CD4-positive, alpha-beta T cell (primary cell): ENCODE results near the gene PLPPR3. TPM values are rescaled to one million over a fixed set of nuclear protein-coding genes. Genes with fewer than 3 reads are reported as not detected.
A peak's percentile ranks its signal among the peaks of the same experiment; 100 is the strongest.

Experiments used
- ATAC-seq: fragments of 200-7000 bp; cut with Tn5 transposase; one replicate; pipeline ENCODE4 v1.10.0; 2022; ENCODE audit warnings: mild to moderate bottlenecking; ENCODE audit not compliant: poor library complexity
- CTCF ChIA-PET: fragments of 350-600 bp; sonication (Branson Sonifier 250); formaldehyde crosslinking; loops from one replicate; lab custom pipeline; 2021; ENCODE audit warnings: antibody characterized with exemption, inconsistent platforms; lab: Charles Lee
- POLR2A ChIA-PET: fragments of 350-600 bp; sonication (Branson Sonifier 250); formaldehyde crosslinking; loops from one replicate; lab custom pipeline; 2021; ENCODE audit warnings: antibody characterized with exemption, inconsistent platforms; lab: Charles Lee
- DNase-seq, 14 experiments: peaks; one replicate each; pipeline ENCODE4 v3.0.0-alpha.2; 2013 to 2020; ENCODE audit warnings: mixed read lengths in 2 of 14
- H3K27ac ChIP-seq, 2 donors: one replicate each; pipeline versions ENCODE4 v1.5.1 to v1.7.0; 2013; ENCODE audit warnings: low read length in 2 of 2, low read depth in 1 of 2, mild to moderate bottlenecking in 1 of 2
- H3K27me3 ChIP-seq, 2 experiments: 1 replicate in 1 of 2; 2 replicates in 1 of 2; pipeline versions ENCODE4 v1.6.1 to v1.7.0; 2013; ENCODE audit warnings: low read length in 2 of 2, control low read depth in 1 of 2, mild to moderate bottlenecking in 1 of 2, moderate library complexity in 1 of 2; ENCODE audit not compliant: insufficient read depth in 2 of 2, control insufficient read depth in 1 of 2
- H3K36me3 ChIP-seq: one replicate; pipeline ENCODE4 v1.6.1; 2013; ENCODE audit warnings: low read length, control low read depth; ENCODE audit not compliant: insufficient read depth
- H3K4me1 ChIP-seq: one replicate; pipeline ENCODE4 v1.6.1; 2013; ENCODE audit warnings: low read length, control low read depth; ENCODE audit not compliant: insufficient read depth
- H3K4me3 ChIP-seq: one replicate; pipeline ENCODE4 v1.5.1; 2013; ENCODE audit warnings: mild to moderate bottlenecking, low read length, moderate library complexity
- H3K9me3 ChIP-seq, 2 experiments: 1 replicate in 1 of 2; 2 replicates in 1 of 2; pipeline versions ENCODE4 v1.6.1 to v1.7.0; 2013; ENCODE audit warnings: low read length in 2 of 2, mild to moderate bottlenecking in 2 of 2, control low read depth in 1 of 2, moderate library complexity in 1 of 2; ENCODE audit not compliant: control insufficient read depth in 1 of 2, insufficient read depth in 1 of 2
- H3K27ac Mint-ChIP-seq: one replicate; pipeline ENCODE4 v1.8.0; 2020; ENCODE audit warnings: mixed read lengths
- H3K27me3 Mint-ChIP-seq: one replicate; pipeline ENCODE4 v1.8.0; 2021; ENCODE audit warnings: mixed read lengths
- H3K36me3 Mint-ChIP-seq: one replicate; pipeline ENCODE4 v1.8.0; 2021; ENCODE audit warnings: low read depth, mixed read lengths
- H3K4me1 Mint-ChIP-seq: one replicate; pipeline ENCODE4 v1.8.0; 2021; ENCODE audit warnings: low read depth, mixed read lengths
- H3K4me3 Mint-ChIP-seq: one replicate; pipeline ENCODE4 v1.8.0; 2020; ENCODE audit warnings: mild to moderate bottlenecking, mixed read lengths
- H3K9me3 Mint-ChIP-seq: one replicate; pipeline ENCODE4 v1.8.0; 2020; ENCODE audit warnings: mixed read lengths
- CTCF ChIP-seq: fragments of 200-600 bp; IDR thresholded peaks from one replicate; pipeline ENCODE4 v1.8.0; 2022; ENCODE audit warnings: antibody characterized with exemption, mild to moderate bottlenecking
- intact Hi-C, 2 experiments: fragments of 100-400 bp; cut with DNase I in 1 of 2; cut with micrococcal nuclease in 1 of 2; formaldehyde crosslinking; loops; one replicate each; pipeline versions ENCODE4 v1.15.1 to v1.9.0; 2023 to 2025; cut with DNase I, micrococcal nuclease
- total RNA-seq, 174 experiments: library from RNA in 2 of 174; stranded (reverse) in 2 of 174; gene quantifications; one replicate each; pipeline ENCODE4 v1.2.3 and lab custom pipeline; 2021 to 2026

Gene PLPPR3
- total RNA-seq, 2 experiments from 2014 or later = not detected

GRCh38 chr19:795691-796581 lies 25.8 kb downstream of the PLPPR3 start:
- ChIA-PET POLR2A (interaction anchor here (0.7 to 2.2 kb wide), 6 partner anchors 97 to 473 kb away, joined by 3 to 11 read pairs (median 4); partner anchors contain the start of genes ARHGAP45, CIRBP, GPX4 and MED16), CTCF (interaction anchor here (0.5 kb wide), 1 partner anchor 11 kb away, joined by 3 read pairs; no protein-coding TSS in a partner anchor)
- Histone ChIP-seq H3K36me3 (peaks cover 22% of the 10 kb centered on the region), H3K4me1 (peaks cover 38% of the 10 kb centered on the region), H3K9me3 (no peaks in the 10 kb centered on the region), H3K4me3 (peak overlapping the region; percentile 87), H3K27me3 (no peaks in the 10 kb centered on the region), H3K27ac (no peak overlapping the region)
- TF ChIP-seq CTCF = no peak
- intact Hi-C loops = loop anchor here (5.0 to 10.0 kb wide), 4 partner anchors 134 to 449 kb away; partner anchors contain the start of genes ATP5F1D (in 1 of the 2), GPX4 (in 1 of the 2), MIDN (in 1 of the 2) and RNF126 (in 1 of the 2)
- H3K9me3 Mint-ChIP-seq = no peaks in the 10 kb centered on the region
- H3K27ac Mint-ChIP-seq = no peak overlapping the region
- H3K36me3 Mint-ChIP-seq = peaks cover 30% of the 10 kb centered on the region
- peaks cover 27% of the 10 kb centered on the region for H3K4me1 Mint-ChIP-seq
- no peaks in the 10 kb centered on the region for H3K27me3 Mint-ChIP-seq
- peak in 1 of 14 experiments; percentile 64 for DNase-seq
- ATAC-seq = no peak
- no peak overlapping the region for H3K4me3 Mint-ChIP-seq

GRCh38 chr19:795073-795611 lies 26.6 kb downstream of the PLPPR3 start:
- Histone ChIP-seq H3K4me3 (no peak overlapping the region), H3K4me1 (peaks cover 30% of the 10 kb centered on the region), H3K36me3 (peaks cover 15% of the 10 kb centered on the region), H3K27me3 (no peaks in the 10 kb centered on the region), H3K9me3 (no peaks in the 10 kb centered on the region), H3K27ac (no peak overlapping the region)
- H3K27ac Mint-ChIP-seq = no peak overlapping the region
- ChIA-PET CTCF (no interaction called here), POLR2A (interaction anchor here (0.8 kb wide), 1 partner anchor 98 kb away, joined by 3 read pairs; the partner anchor contains the start of genes MED16 and RNU6-9)
- no peak overlapping the region for H3K4me3 Mint-ChIP-seq
- intact Hi-C loops = loop anchor here (5.0 to 10.0 kb wide), 4 partner anchors 133 to 450 kb away; partner anchors contain the start of genes ATP5F1D (in 1 of the 2), GPX4 (in 1 of the 2), MIDN (in 1 of the 2) and RNF126 (in 1 of the 2)
- DNase-seq (peak in 1 of 14 experiments; percentile 53), ATAC-seq (no peak)
- no peak for TF ChIP-seq CTCF
- H3K9me3 Mint-ChIP-seq = no peaks in the 10 kb centered on the region
- H3K36me3 Mint-ChIP-seq = peaks cover 23% of the 10 kb centered on the region
- H3K4me1 Mint-ChIP-seq = peaks cover 21% of the 10 kb centered on the region
- no peaks in the 10 kb centered on the region for H3K27me3 Mint-ChIP-seq

GRCh38 chr19:793806-794205 lies 27.9 kb downstream of the PLPPR3 start:
- POLR2A ChIA-PET = no interaction called here

More at GRCh38 chr19:793806-794205, 27.9 kb downstream of the PLPPR3 start:
- H3K36me3 ChIP-seq = peaks cover 4% of the 10 kb centered on the region
- no peaks in the 10 kb centered on the region for H3K9me3 Mint-ChIP-seq
- H3K36me3 Mint-ChIP-seq = peaks cover 10% of the 10 kb centered on the region
- peak overlapping the region; percentile 54 for H3K4me3 Mint-ChIP-seq
- H3K27ac ChIP-seq = no peak overlapping the region
- DNase-seq (no peak), ATAC-seq (no peak)
- no peaks in the 10 kb centered on the region for H3K27me3 ChIP-seq
- H3K4me3 ChIP-seq = no peak overlapping the region
- TF ChIP-seq CTCF = no peak
- H3K27me3 Mint-ChIP-seq = peaks cover 6% of the 10 kb centered on the region
- peaks cover 14% of the 10 kb centered on the region for H3K4me1 Mint-ChIP-seq
- CTCF ChIA-PET = no interaction called here
- intact Hi-C loops = loop anchor here (10.0 kb wide), 2 partner anchors 311 to 451 kb away; partner anchors contain the start of genes ATP5F1D (in 1 of the 2), GPX4 (in 1 of the 2) and MIDN (in 1 of the 2)
- no peak overlapping the region for H3K27ac Mint-ChIP-seq
- H3K9me3 ChIP-seq = no peaks in the 10 kb centered on the region
- H3K4me1 ChIP-seq = peaks cover 21% of the 10 kb centered on the region
